Astrocyte of the hippocampus (primary cell): ENCODE measurements around the gene PTPN1.

Experiments used
- DNase-seq: peaks from one replicate; pipeline ENCODE4 v3.0.0; 2011; ENCODE audit warnings: low read depth, low spot score

PTPN1 gene

GRCh38 chr20:50575865-50576720 is 65.9 kb downstream of the PTPN1 start:
- peak; percentile 80 for DNase-seq

- peak; percentile 38 for DNase-seq
Observed at GRCh38 chr20:50577175-50578018, 67.2 kb downstream of the PTPN1 start.

- no peak for DNase-seq
Observed at GRCh38 chr20:50578061-50578777, 68.0 kb downstream of the PTPN1 start.

- DNase-seq: no peak
Observed at GRCh38 chr20:50578778-50579165, 68.6 kb downstream of the PTPN1 start.

GRCh38 chr20:50579511-50579910 is 69.3 kb downstream of the PTPN1 start:
- DNase-seq: no peak

- DNase-seq: peak; percentile 81
Observed at GRCh38 chr20:50580016-50580747, 70.0 kb downstream of the PTPN1 start.

- DNase-seq: no peak
Observed at GRCh38 chr20:50580842-50581544, 70.8 kb downstream of the PTPN1 start.

GRCh38 chr20:50582092-50582491 is 71.9 kb downstream of the PTPN1 start:
- no peak for DNase-seq

GRCh38 chr20:50582591-50583234 is 72.5 kb downstream of the PTPN1 start:
- no peak for DNase-seq

- no peak for DNase-seq
Observed at GRCh38 chr20:50583442-50584150, 73.4 kb downstream of the PTPN1 start.

- no peak for DNase-seq
Observed at GRCh38 chr20:50584687-50585086, 74.5 kb downstream of the PTPN1 start.

GRCh38 chr20:50585214-50585613 is 75.0 kb downstream of the PTPN1 start:
- DNase-seq: no peak

- DNase-seq: no peak
Observed at GRCh38 chr20:50585678-50586077, 75.5 kb downstream of the PTPN1 start.

- DNase-seq: no peak
Observed at GRCh38 chr20:50586531-50587232, 76.5 kb downstream of the PTPN1 start.

- no peak for DNase-seq
Observed at GRCh38 chr20:50587291-50587961, 77.2 kb downstream of the PTPN1 start.

- DNase-seq: peak; percentile 82
Observed at GRCh38 chr20:50588034-50588736, 78.0 kb downstream of the PTPN1 start.

GRCh38 chr20:50589548-50590347 is 79.6 kb downstream of the PTPN1 start:
- no peak for DNase-seq
